NOMO-1 treated with DMSO at 0.1 percent for 48 hours (cell line): Measurements from ENCODE around the gene ATG5.
A peak's percentile ranks its signal among the peaks of the same experiment; 100 is the strongest.

Experiments used
- DNase-seq: peaks from one replicate; lab custom pipeline; 2025; ENCODE audit not compliant: unreplicated experiment; lab: John Stamatoyannopoulos, UW

The ATG5 gene

DNA sequence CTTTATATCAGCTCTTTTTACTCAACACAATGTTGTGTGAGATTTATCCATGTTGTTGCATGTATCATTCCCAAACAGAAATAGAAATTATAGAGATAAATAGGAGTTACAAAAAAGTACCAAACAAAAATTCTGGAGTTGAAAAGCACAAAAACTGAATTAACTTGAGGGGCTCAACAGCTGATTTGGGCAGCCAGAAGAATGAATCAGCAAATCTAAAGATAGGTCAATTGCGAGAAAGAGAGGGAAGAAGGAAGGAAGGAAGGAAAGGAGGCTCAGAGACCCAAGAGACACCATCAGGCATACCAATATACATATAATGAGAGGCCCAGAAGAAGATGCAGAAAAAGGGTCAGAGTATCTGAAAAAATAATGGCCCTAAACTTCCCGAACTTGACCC, 98.9 kb downstream of the ATG5 start:
- no peak for DNase-seq

DNA sequence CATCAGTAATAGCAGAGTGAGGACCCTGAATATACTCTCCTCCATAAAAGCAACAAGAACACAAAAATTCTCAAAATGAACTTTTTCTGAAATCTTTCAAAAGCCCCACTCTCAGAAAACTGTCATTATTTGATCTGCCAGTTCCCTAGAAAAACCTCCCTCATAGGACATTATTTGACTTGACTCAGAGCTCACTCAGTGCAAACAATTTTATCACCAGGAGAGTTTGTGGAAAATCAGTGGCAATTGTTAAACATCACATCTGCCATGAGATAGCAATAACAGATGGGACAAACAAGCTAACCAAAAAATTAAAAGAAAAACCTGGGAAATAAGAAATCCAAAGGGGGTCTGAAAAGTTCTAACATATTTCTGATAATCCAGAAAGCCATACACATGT, 100.0 kb downstream of the ATG5 start:
- DNase-seq: no peak

DNA sequence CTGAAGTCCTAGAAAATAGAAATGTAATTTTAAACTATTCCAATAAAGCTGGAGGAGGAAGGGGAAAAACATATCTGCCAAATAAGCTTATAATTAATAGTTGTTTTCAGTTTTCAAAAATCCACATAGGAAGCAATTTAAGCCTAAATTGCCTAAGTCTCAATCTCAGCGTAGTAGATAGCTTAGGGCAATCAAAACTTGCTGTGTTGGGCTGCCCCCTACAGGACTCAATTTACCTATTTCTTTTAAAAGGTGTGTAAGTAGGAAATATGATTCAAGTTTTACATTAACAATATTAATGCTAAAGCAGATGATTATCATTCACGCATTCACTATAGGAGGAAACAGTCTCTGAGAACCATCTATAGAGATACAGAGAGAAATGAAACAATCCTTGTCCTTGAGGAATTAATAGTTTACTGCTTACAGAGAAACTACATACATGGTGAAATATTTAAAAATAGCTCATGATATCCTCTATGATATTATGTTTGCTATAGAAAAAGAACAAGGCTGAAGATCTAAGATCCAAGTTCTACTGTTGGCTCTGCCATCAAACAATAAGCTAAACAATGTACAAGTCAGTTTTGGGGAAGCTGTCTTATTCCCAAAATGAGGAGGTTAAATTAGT, 102.1 kb downstream of the ATG5 start:
- peak; percentile 70 for DNase-seq

- no peak for DNase-seq
Measured at GRCh38 chr6:106220485-106220884, 105.1 kb downstream of the ATG5 start.

GRCh38 chr6:106216527-106216926, 109.0 kb downstream of the ATG5 start:
- DNase-seq: no peak

DNA sequence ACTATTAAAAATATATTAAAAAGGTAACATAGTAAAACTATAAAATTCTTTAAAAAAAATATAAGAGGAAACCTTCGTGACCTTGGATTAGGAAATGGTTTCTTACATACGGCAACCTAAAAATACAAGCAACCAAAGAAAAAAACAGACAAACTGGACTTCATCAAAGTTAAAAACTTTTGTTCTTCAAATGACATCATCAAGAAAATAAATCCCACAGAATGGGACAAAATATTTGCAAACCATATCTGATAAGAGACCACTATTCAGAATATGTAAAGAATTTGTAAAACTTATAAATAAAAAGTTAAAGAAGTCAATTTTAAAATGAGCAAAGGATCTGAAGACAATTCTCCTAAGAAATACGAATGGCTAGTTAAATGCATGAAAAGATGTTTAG, 110.0 kb downstream of the ATG5 start:
- no peak for DNase-seq

DNA sequence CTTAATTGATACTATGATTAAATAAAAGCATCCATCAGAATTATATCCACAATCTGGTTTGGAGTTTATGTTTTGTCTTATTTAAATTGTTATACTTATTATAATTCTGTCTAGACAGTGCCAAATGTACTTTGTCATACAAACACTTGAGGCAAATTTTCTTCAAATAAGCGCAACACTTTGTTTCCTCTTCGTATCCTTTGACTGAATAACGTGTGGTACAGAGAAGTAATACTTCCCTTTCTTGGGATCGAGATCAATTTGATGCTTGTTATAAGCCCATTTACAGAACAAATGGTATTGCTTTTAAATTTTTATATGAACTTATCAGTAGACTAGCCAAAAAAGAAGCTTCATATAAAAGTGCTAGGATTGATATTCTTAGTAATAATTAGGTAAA, 111.0 kb downstream of the ATG5 start:
- peak; percentile 26 for DNase-seq

GRCh38 chr6:106213660-106214289, 111.8 kb downstream of the ATG5 start:
- DNase-seq: no peak

GRCh38 chr6:106212576-106212975, 113.0 kb downstream of the ATG5 start:
- DNase-seq: no peak

DNA sequence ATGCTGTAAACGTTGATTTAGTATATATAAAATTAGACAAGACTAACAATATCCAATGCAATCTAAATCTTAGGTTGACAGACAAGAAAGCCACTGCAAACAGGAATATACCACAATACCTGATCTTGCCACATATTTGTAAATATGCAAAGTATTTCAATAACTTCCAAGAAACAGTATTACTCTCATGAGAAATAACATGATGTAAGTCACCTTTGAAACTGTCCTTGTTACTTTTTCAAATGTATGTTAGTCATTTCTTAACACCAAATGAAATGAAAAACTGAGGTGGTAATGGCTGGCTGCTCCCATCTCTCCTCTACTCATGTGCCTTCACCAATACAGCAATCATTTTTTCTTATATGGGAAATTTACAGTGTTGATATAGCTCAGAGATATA, 118.7 kb downstream of the ATG5 start:
- no peak for DNase-seq

GRCh38 chr6:106204961-106205360, 120.6 kb downstream of the ATG5 start:
- DNase-seq: no peak

- DNase-seq: no peak
Measured at GRCh38 chr6:106199998-106200397, 125.6 kb downstream of the ATG5 start.

DNA sequence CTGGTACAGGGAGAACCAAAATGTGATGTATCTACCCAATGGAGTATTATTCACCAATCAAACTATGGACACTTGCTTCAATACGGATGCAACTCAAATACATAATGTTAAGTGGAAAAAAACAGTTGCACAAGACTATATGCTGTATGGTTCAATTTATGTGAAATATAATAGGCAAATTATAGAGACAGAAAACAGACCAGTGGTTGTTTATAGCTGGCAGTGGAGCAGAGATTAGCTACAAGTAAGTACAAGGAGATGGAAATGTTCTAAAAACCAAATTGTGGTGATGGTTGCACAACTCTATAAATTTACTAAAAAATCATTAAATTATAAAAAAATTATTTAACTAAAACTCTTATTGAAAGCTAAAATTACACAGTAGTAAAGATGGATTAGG, 126.2 kb downstream of the ATG5 start:
- DNase-seq: no peak

- DNase-seq: no peak
Measured at GRCh38 chr6:106197441-106197840, 128.1 kb downstream of the ATG5 start.

GRCh38 chr6:106194949-106195921, 130.3 kb downstream of the ATG5 start:
- DNase-seq: no peak

GRCh38 chr6:106192824-106193223, 132.7 kb downstream of the ATG5 start:
- DNase-seq: no peak

DNA sequence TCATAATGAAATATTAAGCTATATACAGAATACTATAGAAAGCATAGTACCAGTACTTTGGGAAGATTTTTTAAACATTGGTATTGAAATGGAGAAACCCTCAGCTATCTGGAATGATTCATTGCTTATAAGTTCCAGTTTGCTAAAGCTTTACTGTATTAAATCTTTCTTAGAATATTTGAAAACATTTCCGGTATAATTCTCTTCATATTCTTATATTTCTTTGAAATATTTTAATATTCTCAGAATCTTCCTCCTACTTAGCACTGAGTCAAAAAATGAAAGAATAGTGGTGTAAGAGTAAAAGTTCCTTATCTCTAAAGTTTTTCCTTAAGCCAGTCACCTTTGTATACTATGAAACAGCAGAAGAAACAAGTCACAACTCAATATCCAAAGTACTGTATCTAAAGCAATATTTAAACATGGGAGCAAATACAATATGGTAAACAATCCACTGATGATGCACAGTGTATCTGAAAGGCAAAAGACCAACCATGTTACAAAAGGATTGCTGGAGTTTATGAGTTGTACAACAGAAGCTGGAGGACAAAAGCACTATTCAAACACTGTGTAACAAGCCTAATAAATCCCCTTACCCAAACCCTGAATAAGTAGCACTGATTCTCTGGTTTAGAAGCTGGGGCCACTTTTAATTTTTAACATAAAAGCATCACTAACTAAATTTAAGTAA, 137.3 kb downstream of the ATG5 start:
- DNase-seq: no peak

DNA sequence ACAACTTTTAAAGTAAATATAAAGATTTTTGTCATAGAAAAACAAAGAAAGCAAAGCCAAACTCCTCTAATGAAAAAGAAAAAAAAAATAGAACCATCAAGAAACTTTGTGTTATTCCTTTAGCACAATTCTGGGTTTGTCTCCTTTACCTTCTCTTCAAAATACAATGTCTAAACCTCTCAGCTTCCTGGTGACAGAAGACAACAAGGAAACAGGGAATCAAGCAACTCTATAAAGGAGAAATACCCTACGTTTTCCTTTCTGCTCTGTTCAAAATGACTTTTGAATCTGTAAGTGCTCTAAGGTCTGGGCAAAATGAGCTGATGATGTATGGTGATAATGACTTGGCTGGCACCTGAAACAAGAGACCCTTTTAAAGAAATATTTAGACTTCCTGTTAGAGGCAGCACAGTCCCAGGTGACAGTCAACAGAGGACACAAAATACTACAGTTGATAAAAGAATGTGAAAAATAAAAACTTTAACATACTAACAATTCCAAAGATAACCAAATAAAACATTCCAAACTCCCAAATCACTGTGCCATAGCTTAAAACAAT, 138.1 kb downstream of the ATG5 start:
- no peak for DNase-seq

GRCh38 chr6:106186714-106187113, 138.8 kb downstream of the ATG5 start:
- no peak for DNase-seq

GRCh38 chr6:106186172-106186571, 139.4 kb downstream of the ATG5 start:
- DNase-seq: no peak

DNA sequence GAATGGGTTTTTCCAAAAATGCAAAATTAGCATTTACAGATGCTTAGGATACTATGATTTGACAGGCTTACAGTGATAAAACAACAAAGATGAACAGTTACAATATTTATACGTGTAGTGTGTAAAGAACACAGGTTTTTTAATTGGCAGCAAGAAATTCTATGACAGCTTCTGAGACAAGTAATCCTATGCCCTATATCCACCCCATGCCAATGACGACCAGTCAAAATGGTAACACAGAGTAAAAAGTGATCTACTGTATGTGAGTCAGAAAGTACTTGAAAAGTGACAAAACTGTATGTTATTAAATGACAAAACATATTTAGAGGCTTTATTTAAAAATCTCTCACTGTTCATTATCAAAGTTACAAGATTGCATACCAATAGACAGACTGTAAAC, 139.9 kb downstream of the ATG5 start:
- no peak for DNase-seq
